ENCODE data around the gene GFAP.

DNA sequence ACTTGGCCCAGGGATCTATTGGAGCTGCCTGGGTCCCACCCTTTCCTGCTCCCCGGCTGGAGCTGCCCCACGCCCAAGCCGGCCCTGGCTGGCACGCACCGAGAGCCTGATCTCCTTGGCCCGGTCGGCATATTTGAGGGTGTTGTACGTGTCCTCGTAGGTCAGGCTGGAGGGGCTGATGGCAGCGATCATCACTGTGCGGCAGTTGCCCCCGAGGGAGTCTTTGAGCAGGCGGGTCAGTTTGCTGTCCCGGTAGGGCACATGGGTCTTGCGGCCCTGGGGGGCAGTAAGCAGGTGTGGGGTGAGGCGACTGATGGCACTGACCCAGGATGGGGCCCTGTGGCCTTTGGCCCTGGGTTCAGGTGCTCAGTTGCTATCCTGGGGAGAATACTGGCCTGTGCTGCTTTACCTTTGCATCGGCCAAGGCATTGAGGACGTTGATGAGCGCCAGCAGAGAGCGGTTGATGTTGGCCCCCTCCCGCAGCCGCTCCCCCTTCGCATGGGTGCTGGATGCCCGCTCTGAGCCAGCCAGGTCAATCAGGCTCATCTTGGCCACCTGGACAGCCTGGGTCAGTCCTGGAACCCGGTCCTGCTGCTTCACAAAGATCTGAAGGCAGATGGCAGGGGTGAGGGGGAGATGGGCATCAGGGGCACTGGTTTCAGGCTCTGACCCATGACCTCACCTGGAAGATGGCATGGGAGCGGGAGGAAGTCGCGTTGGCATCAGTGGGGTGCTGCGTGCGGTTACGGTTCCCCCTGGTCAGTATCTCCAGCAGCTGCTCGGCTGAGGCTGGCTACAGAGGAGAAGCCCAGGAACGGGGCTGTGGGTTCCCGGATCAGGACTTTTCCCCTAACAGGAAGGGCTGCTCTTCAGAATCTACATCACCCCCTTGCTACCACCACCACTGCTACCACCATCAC lies 18.8 kb upstream of the GFAP start:
- TF ChIP-seq, protein P1, sequence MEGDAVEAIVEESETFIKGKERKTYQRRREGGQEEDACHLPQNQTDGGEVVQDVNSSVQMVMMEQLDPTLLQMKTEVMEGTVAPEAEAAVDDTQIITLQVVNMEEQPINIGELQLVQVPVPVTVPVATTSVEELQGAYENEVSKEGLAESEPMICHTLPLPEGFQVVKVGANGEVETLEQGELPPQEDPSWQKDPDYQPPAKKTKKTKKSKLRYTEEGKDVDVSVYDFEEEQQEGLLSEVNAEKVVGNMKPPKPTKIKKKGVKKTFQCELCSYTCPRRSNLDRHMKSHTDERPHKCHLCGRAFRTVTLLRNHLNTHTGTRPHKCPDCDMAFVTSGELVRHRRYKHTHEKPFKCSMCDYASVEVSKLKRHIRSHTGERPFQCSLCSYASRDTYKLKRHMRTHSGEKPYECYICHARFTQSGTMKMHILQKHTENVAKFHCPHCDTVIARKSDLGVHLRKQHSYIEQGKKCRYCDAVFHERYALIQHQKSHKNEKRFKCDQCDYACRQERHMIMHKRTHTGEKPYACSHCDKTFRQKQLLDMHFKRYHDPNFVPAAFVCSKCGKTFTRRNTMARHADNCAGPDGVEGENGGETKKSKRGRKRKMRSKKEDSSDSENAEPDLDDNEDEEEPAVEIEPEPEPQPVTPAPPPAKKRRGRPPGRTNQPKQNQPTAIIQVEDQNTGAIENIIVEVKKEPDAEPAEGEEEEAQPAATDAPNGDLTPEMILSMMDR (IDR thresholded peaks at IDR 0.05; ENCODE audit: poor library complexity), result no peak
- no peak for TF ChIP-seq EZH2 (IDR thresholded peaks at IDR 0.05; ENCODE audit: borderline replicate concordance)
